OCI-LY1 (cell line): ENCODE measurements around the gene POLL.

Source experiments
- CTCF ChIP-seq: fragments of 200-600 bp; sonication (generic), shearing (Covaris generic); IDR thresholded peaks from 2 replicates; pipeline ENCODE4 v1.5.1; 2017; ENCODE audit warnings: mild to moderate bottlenecking, antibody characterized with exemption, low read length, moderate library complexity, mixed read lengths
- EZH2 ChIP-seq: fragments of 200-600 bp; sonication (generic), shearing (Covaris generic); IDR thresholded peaks from 2 replicates; pipeline ENCODE4 v1.8.0; 2017; ENCODE audit warnings: borderline replicate concordance, mixed run types, mild to moderate bottlenecking, antibody characterized with exemption, low read length, moderate library complexity, mixed read lengths

DNA sequence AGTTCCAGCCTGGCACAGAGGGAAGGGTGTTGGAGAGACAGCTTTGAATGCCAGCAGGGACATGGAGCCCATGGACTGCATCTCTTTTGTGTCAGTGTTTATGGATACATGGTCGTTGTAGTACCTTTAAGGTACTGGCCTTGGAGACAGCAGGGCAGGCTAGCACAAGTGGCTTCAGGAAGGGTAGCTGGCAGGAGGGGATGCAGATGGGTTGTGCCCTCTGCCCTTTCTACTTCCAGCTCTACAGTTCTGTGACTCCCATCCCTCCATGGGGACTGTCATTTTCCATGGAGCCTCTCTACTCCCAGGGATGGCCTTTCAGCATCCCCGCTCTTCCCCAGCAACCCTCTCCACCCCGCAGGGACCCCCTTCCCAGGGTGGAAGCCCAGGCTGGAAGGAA is 25.1 kb downstream of the POLL start:
- TF ChIP-seq CTCF (no peak), EZH2 (no peak)
